K562 (cell line): ENCODE measurements around the gene VARS1. TPM values are rescaled to one million over a fixed set of nuclear protein-coding genes. Genes with fewer than 3 reads are reported as not detected.

Experiments
- GTF2E2 ChIP-seq: fragments of 200-800 bp; sonication (Bioruptor generic); IDR thresholded peaks from 2 replicates; pipeline ENCODE4 v1.6.1; 2016; ENCODE audit warnings: missing genetic modification characterization, missing compliant biosample characterization
- HMBOX1 ChIP-seq: sonication (generic); IDR thresholded peaks from 2 replicates; pipeline ENCODE4 v1.6.1; 2016
- HMG20B ChIP-seq: fragments of 250-450 bp; sonication (Bioruptor Pico); IDR thresholded peaks from 2 replicates; pipeline ENCODE4 v1.5.0; 2021; ENCODE audit warnings: mild to moderate bottlenecking
- KDM5B ChIP-seq: fragments of 200-600 bp; sonication (generic); IDR thresholded peaks from 2 replicates; pipeline ENCODE4 v1.6.1; 2012; ENCODE audit warnings: low read depth, mild to moderate bottlenecking, moderate library complexity, low read length, control low read depth, inconsistent platforms; ENCODE audit not compliant: insufficient replicate concordance
- PKNOX1 ChIP-seq: fragments of 450-650 bp; IDR thresholded peaks from 2 replicates; pipeline ENCODE4 v1.6.1; 2016
- RNF219 ChIP-seq: fragments of 250-450 bp; sonication (Bioruptor Pico); IDR thresholded peaks from 2 replicates; pipeline ENCODE4 v1.5.0; 2022; ENCODE audit warnings: mild to moderate bottlenecking
- ZBTB17 ChIP-seq: fragments of 450-650 bp; formaldehyde crosslinking; IDR thresholded peaks from 2 replicates; pipeline ENCODE4 v1.4.0; 2020; ENCODE audit warnings: mild to moderate bottlenecking
- ZNF3 ChIP-seq: fragments of 250-450 bp; sonication (Bioruptor Pico); IDR thresholded peaks from 2 replicates; pipeline ENCODE4 v1.5.0; 2021; ENCODE audit warnings: mild to moderate bottlenecking, moderate library complexity
- ZNF584 ChIP-seq: fragments of 200-800 bp; sonication (Bioruptor generic); IDR thresholded peaks from 2 replicates; pipeline ENCODE4 v1.6.1; 2016; ENCODE audit warnings: low read depth, mild to moderate bottlenecking, missing genetic modification characterization, missing compliant biosample characterization
- polyA plus RNA-seq, 8 experiments: library from polyadenylated mRNA; depleted of rRNA in 4 of 8; stranded (reverse) in 5 of 8; unstranded in 3 of 8; fragments of >200 nt; fragmentation: Nextera tagmentation in 2 of 8; fragmentation: Illumina TruSeq in 1 of 8; extraction: Ambion mirVana in 2 of 8; extraction: Trizol in 1 of 8; gene quantifications; 2 replicates each; pipeline versions ENCODE4 v1.2.1 to v1.2.3, GENCODE V29; 2011 to 2014; ENCODE audit warnings: inconsistent platforms in 1 of 8, missing spikeins in 1 of 8
- total RNA-seq, 7 experiments: library from RNA; depleted of rRNA in 6 of 7; stranded (reverse); fragments of >200 nt in 6 of 7; fragmentation: Illumina TruSeq in 2 of 7; extraction: Trizol in 2 of 7; gene quantifications; 2 replicates each; pipeline versions ENCODE4 v1.2.1 to v1.2.3, GENCODE V29; 2011 to 2021; ENCODE audit warnings: low replicate concordance in 1 of 7
- TF ChIP-seq, protein P1 (sequence below): fragments of 450-650 bp; IDR thresholded peaks from 2 replicates; pipeline ENCODE4 v1.6.1; 2016; ENCODE audit warnings: mild to moderate bottlenecking, moderate library complexity
- TF ChIP-seq, protein P2 (sequence below): fragments of 250-450 bp; sonication (Bioruptor Pico); IDR thresholded peaks from 2 replicates; pipeline ENCODE4 v1.8.0; 2022; ENCODE audit warnings: moderate library complexity, mild to moderate bottlenecking, inconsistent platforms

Gene VARS1
- total and polyA plus RNA-seq, 9 of the 15 experiments (the other 6 are each of a cell fraction or from before 2014, with no cell fraction given), result 2.9 to 488 (median 130) TPM

- TF ChIP-seq, protein P1, sequence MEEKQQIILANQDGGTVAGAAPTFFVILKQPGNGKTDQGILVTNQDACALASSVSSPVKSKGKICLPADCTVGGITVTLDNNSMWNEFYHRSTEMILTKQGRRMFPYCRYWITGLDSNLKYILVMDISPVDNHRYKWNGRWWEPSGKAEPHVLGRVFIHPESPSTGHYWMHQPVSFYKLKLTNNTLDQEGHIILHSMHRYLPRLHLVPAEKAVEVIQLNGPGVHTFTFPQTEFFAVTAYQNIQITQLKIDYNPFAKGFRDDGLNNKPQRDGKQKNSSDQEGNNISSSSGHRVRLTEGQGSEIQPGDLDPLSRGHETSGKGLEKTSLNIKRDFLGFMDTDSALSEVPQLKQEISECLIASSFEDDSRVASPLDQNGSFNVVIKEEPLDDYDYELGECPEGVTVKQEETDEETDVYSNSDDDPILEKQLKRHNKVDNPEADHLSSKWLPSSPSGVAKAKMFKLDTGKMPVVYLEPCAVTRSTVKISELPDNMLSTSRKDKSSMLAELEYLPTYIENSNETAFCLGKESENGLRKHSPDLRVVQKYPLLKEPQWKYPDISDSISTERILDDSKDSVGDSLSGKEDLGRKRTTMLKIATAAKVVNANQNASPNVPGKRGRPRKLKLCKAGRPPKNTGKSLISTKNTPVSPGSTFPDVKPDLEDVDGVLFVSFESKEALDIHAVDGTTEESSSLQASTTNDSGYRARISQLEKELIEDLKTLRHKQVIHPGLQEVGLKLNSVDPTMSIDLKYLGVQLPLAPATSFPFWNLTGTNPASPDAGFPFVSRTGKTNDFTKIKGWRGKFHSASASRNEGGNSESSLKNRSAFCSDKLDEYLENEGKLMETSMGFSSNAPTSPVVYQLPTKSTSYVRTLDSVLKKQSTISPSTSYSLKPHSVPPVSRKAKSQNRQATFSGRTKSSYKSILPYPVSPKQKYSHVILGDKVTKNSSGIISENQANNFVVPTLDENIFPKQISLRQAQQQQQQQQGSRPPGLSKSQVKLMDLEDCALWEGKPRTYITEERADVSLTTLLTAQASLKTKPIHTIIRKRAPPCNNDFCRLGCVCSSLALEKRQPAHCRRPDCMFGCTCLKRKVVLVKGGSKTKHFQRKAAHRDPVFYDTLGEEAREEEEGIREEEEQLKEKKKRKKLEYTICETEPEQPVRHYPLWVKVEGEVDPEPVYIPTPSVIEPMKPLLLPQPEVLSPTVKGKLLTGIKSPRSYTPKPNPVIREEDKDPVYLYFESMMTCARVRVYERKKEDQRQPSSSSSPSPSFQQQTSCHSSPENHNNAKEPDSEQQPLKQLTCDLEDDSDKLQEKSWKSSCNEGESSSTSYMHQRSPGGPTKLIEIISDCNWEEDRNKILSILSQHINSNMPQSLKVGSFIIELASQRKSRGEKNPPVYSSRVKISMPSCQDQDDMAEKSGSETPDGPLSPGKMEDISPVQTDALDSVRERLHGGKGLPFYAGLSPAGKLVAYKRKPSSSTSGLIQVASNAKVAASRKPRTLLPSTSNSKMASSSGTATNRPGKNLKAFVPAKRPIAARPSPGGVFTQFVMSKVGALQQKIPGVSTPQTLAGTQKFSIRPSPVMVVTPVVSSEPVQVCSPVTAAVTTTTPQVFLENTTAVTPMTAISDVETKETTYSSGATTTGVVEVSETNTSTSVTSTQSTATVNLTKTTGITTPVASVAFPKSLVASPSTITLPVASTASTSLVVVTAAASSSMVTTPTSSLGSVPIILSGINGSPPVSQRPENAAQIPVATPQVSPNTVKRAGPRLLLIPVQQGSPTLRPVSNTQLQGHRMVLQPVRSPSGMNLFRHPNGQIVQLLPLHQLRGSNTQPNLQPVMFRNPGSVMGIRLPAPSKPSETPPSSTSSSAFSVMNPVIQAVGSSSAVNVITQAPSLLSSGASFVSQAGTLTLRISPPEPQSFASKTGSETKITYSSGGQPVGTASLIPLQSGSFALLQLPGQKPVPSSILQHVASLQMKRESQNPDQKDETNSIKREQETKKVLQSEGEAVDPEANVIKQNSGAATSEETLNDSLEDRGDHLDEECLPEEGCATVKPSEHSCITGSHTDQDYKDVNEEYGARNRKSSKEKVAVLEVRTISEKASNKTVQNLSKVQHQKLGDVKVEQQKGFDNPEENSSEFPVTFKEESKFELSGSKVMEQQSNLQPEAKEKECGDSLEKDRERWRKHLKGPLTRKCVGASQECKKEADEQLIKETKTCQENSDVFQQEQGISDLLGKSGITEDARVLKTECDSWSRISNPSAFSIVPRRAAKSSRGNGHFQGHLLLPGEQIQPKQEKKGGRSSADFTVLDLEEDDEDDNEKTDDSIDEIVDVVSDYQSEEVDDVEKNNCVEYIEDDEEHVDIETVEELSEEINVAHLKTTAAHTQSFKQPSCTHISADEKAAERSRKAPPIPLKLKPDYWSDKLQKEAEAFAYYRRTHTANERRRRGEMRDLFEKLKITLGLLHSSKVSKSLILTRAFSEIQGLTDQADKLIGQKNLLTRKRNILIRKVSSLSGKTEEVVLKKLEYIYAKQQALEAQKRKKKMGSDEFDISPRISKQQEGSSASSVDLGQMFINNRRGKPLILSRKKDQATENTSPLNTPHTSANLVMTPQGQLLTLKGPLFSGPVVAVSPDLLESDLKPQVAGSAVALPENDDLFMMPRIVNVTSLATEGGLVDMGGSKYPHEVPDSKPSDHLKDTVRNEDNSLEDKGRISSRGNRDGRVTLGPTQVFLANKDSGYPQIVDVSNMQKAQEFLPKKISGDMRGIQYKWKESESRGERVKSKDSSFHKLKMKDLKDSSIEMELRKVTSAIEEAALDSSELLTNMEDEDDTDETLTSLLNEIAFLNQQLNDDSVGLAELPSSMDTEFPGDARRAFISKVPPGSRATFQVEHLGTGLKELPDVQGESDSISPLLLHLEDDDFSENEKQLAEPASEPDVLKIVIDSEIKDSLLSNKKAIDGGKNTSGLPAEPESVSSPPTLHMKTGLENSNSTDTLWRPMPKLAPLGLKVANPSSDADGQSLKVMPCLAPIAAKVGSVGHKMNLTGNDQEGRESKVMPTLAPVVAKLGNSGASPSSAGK, result no peak; the same call in 1 of the 2 replicates
- TF ChIP-seq ZNF584 (CRISPR knock-in tag) (no peak), KDM5B (no peak), ZNF3 (CRISPR knock-in tag) (no peak), HMBOX1 (peak; percentile 69), PKNOX1 (peak; percentile 25; the same call in 1 of the 2 replicates), ZBTB17 (CRISPR knock-in tag) (no peak), HMG20B (no peak), RNF219 (CRISPR knock-in tag) (no peak), GTF2E2 (tag) (no peak)
- TF ChIP-seq, protein P2, sequence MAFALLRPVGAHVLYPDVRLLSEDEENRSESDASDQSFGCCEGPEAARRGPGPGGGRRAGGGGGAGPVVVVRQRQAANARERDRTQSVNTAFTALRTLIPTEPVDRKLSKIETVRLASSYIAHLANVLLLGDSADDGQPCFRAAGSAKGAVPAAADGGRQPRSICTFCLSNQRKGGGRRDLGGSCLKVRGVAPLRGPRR (CRISPR knock-in tag), result no peak
Measured at GRCh38 chr6:31794294-31794865, 1.2 kb downstream of the VARS1 start (continued).
